Activated CD8-positive, alpha-beta memory T cell treated with anti-CD3 and anti-CD28 coated beads, Interleukin-2, amount 50 U/mL, for 1 hour (primary cell): ENCODE data around the gene PARVG.

Experiments used
- DNase-seq: peaks from one replicate; pipeline ENCODE4 v3.0.0-alpha.2; 2020; ENCODE audit errors: extremely low read depth

PARVG gene

GRCh38 chr22:44195189-44195871 lies 14.6 kb downstream of the PARVG start:
- no peak for DNase-seq

GRCh38 chr22:44196241-44196640 lies 15.5 kb downstream of the PARVG start:
- no peak for DNase-seq

- DNase-seq: no peak
Observed at GRCh38 chr22:44196731-44197131, 16.0 kb downstream of the PARVG start.

- no peak for DNase-seq
Observed at GRCh38 chr22:44197271-44197670, 16.5 kb downstream of the PARVG start.

- no peak for DNase-seq
Observed at GRCh38 chr22:44199164-44199563, 18.4 kb downstream of the PARVG start.

- DNase-seq: no peak
Observed at GRCh38 chr22:44199866-44200265, 19.1 kb downstream of the PARVG start.

GRCh38 chr22:44200451-44200850 lies 19.7 kb downstream of the PARVG start:
- DNase-seq: no peak

GRCh38 chr22:44200855-44201550 lies 20.3 kb downstream of the PARVG start:
- DNase-seq: no peak

- DNase-seq: no peak
Observed at GRCh38 chr22:44201665-44202064, 20.9 kb downstream of the PARVG start.

- DNase-seq: no peak
Observed at GRCh38 chr22:44202261-44202789, 21.6 kb downstream of the PARVG start.

GRCh38 chr22:44203203-44203602 lies 22.5 kb downstream of the PARVG start:
- DNase-seq: no peak

- DNase-seq: no peak
Observed at GRCh38 chr22:44204739-44205515, 24.2 kb downstream of the PARVG start.

- DNase-seq: no peak
Observed at GRCh38 chr22:44205516-44206329, 25.0 kb downstream of the PARVG start.

- no peak for DNase-seq
Observed at GRCh38 chr22:44206330-44206645, 25.6 kb downstream of the PARVG start.

GRCh38 chr22:44206696-44207095 lies 26.0 kb downstream of the PARVG start:
- DNase-seq: no peak

- no peak for DNase-seq
Observed at GRCh38 chr22:44207173-44207980, 26.7 kb downstream of the PARVG start.

GRCh38 chr22:44207981-44208317 lies 27.2 kb downstream of the PARVG start:
- no peak for DNase-seq

GRCh38 chr22:44209343-44209742 lies 28.6 kb downstream of the PARVG start:
- no peak for DNase-seq

- no peak for DNase-seq
Observed at GRCh38 chr22:44210722-44211121, 30.0 kb downstream of the PARVG start.

- no peak for DNase-seq
Observed at GRCh38 chr22:44211256-44211945, 30.7 kb downstream of the PARVG start.
